SK-N-SH treated with all-trans-retinoic acid at 6 μM for 48 hours (cell line): Measurements from ENCODE around the gene IL15.

Experiments
- ATAC-seq: fragments of 200-7000 bp; cut with Tn5 transposase; 3 replicates; pipeline ENCODE4 v1.9.1; 2020; ENCODE audit warnings: mild to moderate bottlenecking, moderate library complexity
- ARNTL ChIP-seq: fragments of 450-650 bp; formaldehyde crosslinking; IDR thresholded peaks from 2 replicates; pipeline ENCODE4 v1.5.0; 2020; ENCODE audit warnings: low read depth, mild to moderate bottlenecking, moderate library complexity, borderline replicate concordance
- BACH2 ChIP-seq: fragments of 250-450 bp; sonication (Bioruptor Pico); IDR thresholded peaks from 2 replicates; pipeline ENCODE4 v1.9.0; 2021; ENCODE audit warnings: mild to moderate bottlenecking, borderline replicate concordance
- CSDC2 ChIP-seq: fragments of 250-450 bp; sonication (Bioruptor Pico); IDR thresholded peaks from 2 replicates; pipeline ENCODE4 v1.5.0; 2020; ENCODE audit warnings: mild to moderate bottlenecking, moderate library complexity
- ESRRG ChIP-seq: fragments of 250-450 bp; sonication (Bioruptor Pico); IDR thresholded peaks from 2 replicates; pipeline ENCODE4 v1.6.1; 2021; ENCODE audit warnings: mild to moderate bottlenecking
- GLIS3 ChIP-seq: fragments of 250-450 bp; sonication (Bioruptor Pico); IDR thresholded peaks from 2 replicates; pipeline ENCODE4 v1.5.0; 2020; ENCODE audit warnings: mild to moderate bottlenecking, moderate library complexity
- ISL1 ChIP-seq: fragments of 250-450 bp; sonication (Bioruptor Pico); IDR thresholded peaks from 2 replicates; pipeline ENCODE4 v2.1.2; 2022; ENCODE audit warnings: mild to moderate bottlenecking, moderate library complexity
- OSR1 ChIP-seq: fragments of 250-450 bp; sonication (Bioruptor Pico); IDR thresholded peaks from 2 replicates; pipeline ENCODE4 v1.8.0; 2022; ENCODE audit warnings: moderate library complexity, mild to moderate bottlenecking, inconsistent platforms
- PPARA ChIP-seq: fragments of 250-450 bp; sonication (Bioruptor Pico); IDR thresholded peaks from 2 replicates; pipeline ENCODE4 v1.5.0; 2020; ENCODE audit warnings: mild to moderate bottlenecking, borderline replicate concordance
- RARB ChIP-seq: fragments of 250-450 bp; sonication (Bioruptor Pico); IDR thresholded peaks from 2 replicates; pipeline ENCODE4 v1.8.0; 2021; ENCODE audit warnings: mild to moderate bottlenecking, moderate library complexity
- SNAI2 ChIP-seq: fragments of 250-450 bp; sonication (Bioruptor Pico); IDR thresholded peaks from 2 replicates; pipeline ENCODE4 v1.5.0; 2020; ENCODE audit warnings: mild to moderate bottlenecking, moderate library complexity
- TCF4 ChIP-seq: fragments of 250-450 bp; sonication (Bioruptor Pico); IDR thresholded peaks from 2 replicates; pipeline ENCODE4 v1.8.0; 2021; ENCODE audit warnings: mild to moderate bottlenecking, moderate library complexity, borderline replicate concordance
- TOX ChIP-seq: fragments of 250-450 bp; sonication (Bioruptor Pico); IDR thresholded peaks from 2 replicates; pipeline ENCODE4 v1.8.0; 2021; ENCODE audit warnings: mild to moderate bottlenecking, moderate library complexity, borderline replicate concordance
- ZC3H10 ChIP-seq: fragments of 250-450 bp; sonication (Bioruptor Pico); IDR thresholded peaks from 2 replicates; pipeline ENCODE4 v1.5.1; 2021; ENCODE audit warnings: mild to moderate bottlenecking, moderate library complexity
- ZFP3 ChIP-seq: fragments of 250-450 bp; sonication (Bioruptor Pico); IDR thresholded peaks from 2 replicates; pipeline ENCODE4 v1.5.0; 2020; ENCODE audit warnings: mild to moderate bottlenecking, moderate library complexity
- ZFP30 ChIP-seq: fragments of 450-650 bp; formaldehyde crosslinking; IDR thresholded peaks from 2 replicates; pipeline ENCODE4 v1.5.0; 2022; ENCODE audit warnings: mild to moderate bottlenecking, moderate library complexity
- ZNF565 ChIP-seq: fragments of 450-650 bp; formaldehyde crosslinking; conservative IDR thresholded peaks from 2 replicates; pipeline ENCODE4 v1.5.0; 2020; ENCODE audit warnings: low read depth, mild to moderate bottlenecking, moderate library complexity
- ZNF70 ChIP-seq: fragments of 450-650 bp; formaldehyde crosslinking; IDR thresholded peaks from 2 replicates; pipeline ENCODE4 v1.5.0; 2020; ENCODE audit warnings: mild to moderate bottlenecking, moderate library complexity
- ZNF8 ChIP-seq: fragments of 450-650 bp; formaldehyde crosslinking; IDR thresholded peaks from 2 replicates; pipeline ENCODE4 v1.5.0; 2020; ENCODE audit warnings: mild to moderate bottlenecking, moderate library complexity
- TF ChIP-seq, protein P1 (sequence below): fragments of 250-450 bp; sonication (Bioruptor Pico); IDR thresholded peaks from 2 replicates; pipeline ENCODE4 v1.5.0; 2020; ENCODE audit warnings: mild to moderate bottlenecking, moderate library complexity
- TF ChIP-seq, protein P2 (sequence below): fragments of 250-450 bp; sonication (Bioruptor Pico); IDR thresholded peaks from 2 replicates; pipeline ENCODE4 v1.8.0; 2021; ENCODE audit warnings: low read depth, mild to moderate bottlenecking, moderate library complexity, borderline replicate concordance
- TF ChIP-seq, protein P3 (sequence below): fragments of 250-450 bp; sonication (Bioruptor Pico); IDR thresholded peaks from 2 replicates; pipeline ENCODE4 v1.8.0; 2020; ENCODE audit warnings: mild to moderate bottlenecking, moderate library complexity, borderline replicate concordance
- TF ChIP-seq, protein P4 (sequence below): fragments of 250-450 bp; sonication (Bioruptor Pico); IDR thresholded peaks from 2 replicates; pipeline ENCODE4 v1.5.1; 2021; ENCODE audit warnings: mild to moderate bottlenecking, moderate library complexity
- TF ChIP-seq, protein P5 (sequence below): fragments of 250-450 bp; sonication (Bioruptor Pico); IDR thresholded peaks from 2 replicates; pipeline ENCODE4 v1.5.1; 2020; ENCODE audit warnings: low read depth, mild to moderate bottlenecking, moderate library complexity

The IL15 gene

DNA sequence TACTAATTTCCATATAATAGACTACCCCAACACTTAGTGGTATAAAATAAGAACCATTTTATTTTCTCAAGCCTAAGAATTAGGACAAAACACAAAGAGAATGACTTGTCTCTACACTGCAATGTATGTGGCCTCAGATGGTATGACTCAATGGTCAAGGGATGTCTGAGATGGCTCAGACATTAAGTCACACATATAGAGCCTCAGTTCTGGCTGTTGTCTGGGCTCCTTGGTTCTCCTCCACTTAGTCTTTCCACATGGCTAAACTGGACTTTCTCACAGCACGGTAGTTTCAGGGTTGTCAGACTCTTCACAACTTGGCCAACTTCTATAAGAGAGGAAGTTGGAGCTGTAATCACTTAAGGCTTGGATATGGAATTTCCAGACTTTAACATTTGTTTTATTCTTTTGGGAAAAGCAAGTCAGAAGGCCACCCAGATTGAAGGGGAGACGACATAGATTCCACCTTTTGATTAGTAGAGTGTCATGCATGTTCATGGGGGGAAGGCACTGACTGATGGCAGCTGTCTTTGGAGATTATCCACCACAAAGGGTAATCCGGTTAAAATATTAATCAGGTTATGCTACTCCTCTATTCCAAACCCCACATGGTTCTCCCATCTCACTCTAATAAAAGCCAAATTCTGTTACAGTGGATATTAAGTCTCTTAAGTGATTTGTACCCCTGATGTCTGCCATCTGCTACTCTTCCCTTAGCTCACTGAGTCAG lies 9.4 kb downstream of the IL15 start:
- ATAC-seq: peak; percentile 59; the same call in 2 of the 3 replicates
- TF ChIP-seq OSR1 (no peak), GLIS3 (no peak), ZFP3 (CRISPR knock-in tag) (no peak), ZNF8 (CRISPR knock-in tag) (no peak), TOX (CRISPR knock-in tag) (no peak), ISL1 (CRISPR knock-in tag) (no peak), TCF4 (CRISPR knock-in tag) (no peak), ARNTL (CRISPR knock-in tag) (no peak), ZNF70 (CRISPR knock-in tag) (no peak), ZC3H10 (CRISPR knock-in tag) (no peak), ZNF565 (CRISPR knock-in tag) (no peak), PPARA (CRISPR knock-in tag) (no peak), BACH2 (CRISPR knock-in tag) (no peak), CSDC2 (CRISPR knock-in tag) (no peak), RARB (CRISPR knock-in tag) (no peak)
- TF ChIP-seq, protein P1, sequence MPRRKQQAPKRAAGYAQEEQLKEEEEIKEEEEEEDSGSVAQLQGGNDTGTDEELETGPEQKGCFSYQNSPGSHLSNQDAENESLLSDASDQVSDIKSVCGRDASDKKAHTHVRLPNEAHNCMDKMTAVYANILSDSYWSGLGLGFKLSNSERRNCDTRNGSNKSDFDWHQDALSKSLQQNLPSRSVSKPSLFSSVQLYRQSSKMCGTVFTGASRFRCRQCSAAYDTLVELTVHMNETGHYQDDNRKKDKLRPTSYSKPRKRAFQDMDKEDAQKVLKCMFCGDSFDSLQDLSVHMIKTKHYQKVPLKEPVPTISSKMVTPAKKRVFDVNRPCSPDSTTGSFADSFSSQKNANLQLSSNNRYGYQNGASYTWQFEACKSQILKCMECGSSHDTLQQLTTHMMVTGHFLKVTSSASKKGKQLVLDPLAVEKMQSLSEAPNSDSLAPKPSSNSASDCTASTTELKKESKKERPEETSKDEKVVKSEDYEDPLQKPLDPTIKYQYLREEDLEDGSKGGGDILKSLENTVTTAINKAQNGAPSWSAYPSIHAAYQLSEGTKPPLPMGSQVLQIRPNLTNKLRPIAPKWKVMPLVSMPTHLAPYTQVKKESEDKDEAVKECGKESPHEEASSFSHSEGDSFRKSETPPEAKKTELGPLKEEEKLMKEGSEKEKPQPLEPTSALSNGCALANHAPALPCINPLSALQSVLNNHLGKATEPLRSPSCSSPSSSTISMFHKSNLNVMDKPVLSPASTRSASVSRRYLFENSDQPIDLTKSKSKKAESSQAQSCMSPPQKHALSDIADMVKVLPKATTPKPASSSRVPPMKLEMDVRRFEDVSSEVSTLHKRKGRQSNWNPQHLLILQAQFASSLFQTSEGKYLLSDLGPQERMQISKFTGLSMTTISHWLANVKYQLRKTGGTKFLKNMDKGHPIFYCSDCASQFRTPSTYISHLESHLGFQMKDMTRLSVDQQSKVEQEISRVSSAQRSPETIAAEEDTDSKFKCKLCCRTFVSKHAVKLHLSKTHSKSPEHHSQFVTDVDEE: no peak
- TF ChIP-seq, protein P2, sequence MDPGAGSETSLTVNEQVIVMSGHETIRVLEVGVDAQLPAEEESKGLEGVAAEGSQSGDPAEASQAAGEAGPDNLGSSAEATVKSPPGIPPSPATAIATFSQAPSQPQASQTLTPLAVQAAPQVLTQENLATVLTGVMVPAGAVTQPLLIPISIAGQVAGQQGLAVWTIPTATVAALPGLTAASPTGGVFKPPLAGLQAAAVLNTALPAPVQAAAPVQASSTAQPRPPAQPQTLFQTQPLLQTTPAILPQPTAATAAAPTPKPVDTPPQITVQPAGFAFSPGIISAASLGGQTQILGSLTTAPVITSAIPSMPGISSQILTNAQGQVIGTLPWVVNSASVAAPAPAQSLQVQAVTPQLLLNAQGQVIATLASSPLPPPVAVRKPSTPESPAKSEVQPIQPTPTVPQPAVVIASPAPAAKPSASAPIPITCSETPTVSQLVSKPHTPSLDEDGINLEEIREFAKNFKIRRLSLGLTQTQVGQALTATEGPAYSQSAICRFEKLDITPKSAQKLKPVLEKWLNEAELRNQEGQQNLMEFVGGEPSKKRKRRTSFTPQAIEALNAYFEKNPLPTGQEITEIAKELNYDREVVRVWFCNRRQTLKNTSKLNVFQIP (CRISPR knock-in tag): no peak
- TF ChIP-seq, protein P3, sequence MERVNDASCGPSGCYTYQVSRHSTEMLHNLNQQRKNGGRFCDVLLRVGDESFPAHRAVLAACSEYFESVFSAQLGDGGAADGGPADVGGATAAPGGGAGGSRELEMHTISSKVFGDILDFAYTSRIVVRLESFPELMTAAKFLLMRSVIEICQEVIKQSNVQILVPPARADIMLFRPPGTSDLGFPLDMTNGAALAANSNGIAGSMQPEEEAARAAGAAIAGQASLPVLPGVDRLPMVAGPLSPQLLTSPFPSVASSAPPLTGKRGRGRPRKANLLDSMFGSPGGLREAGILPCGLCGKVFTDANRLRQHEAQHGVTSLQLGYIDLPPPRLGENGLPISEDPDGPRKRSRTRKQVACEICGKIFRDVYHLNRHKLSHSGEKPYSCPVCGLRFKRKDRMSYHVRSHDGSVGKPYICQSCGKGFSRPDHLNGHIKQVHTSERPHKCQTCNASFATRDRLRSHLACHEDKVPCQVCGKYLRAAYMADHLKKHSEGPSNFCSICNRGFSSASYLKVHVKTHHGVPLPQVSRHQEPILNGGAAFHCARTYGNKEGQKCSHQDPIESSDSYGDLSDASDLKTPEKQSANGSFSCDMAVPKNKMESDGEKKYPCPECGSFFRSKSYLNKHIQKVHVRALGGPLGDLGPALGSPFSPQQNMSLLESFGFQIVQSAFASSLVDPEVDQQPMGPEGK (CRISPR knock-in tag): no peak
- TF ChIP-seq, all 23 proteins: peak for 0

DNA sequence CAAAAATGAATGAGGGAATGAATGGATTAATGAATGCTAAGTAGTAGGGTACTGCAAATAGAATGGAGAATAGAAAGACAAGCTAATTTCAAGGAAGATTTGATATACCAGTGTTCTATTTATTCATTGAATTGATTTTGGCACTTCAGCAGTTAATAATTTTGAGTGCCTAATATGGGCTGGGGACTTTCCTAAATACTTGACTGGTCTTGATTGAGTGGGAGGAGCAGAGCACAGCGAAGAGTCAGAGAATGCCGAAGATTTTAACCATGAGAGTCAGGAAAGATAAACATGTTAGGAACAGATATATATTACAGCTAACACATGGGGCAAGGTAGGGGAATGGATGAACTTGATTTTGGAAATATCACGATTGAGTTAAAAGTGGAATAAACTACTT lies 10.6 kb downstream of the IL15 start:
- TF ChIP-seq RARB (CRISPR knock-in tag) (no peak), SNAI2 (CRISPR knock-in tag) (no peak), ZNF565 (CRISPR knock-in tag) (no peak), ESRRG (CRISPR knock-in tag) (no peak), ISL1 (CRISPR knock-in tag) (no peak), ZFP30 (CRISPR knock-in tag) (no peak), CSDC2 (CRISPR knock-in tag) (no peak), OSR1 (no peak), TCF4 (CRISPR knock-in tag) (no peak), PPARA (CRISPR knock-in tag) (no peak)
- TF ChIP-seq, protein P2 (CRISPR knock-in tag): no peak
- TF ChIP-seq, protein P4, sequence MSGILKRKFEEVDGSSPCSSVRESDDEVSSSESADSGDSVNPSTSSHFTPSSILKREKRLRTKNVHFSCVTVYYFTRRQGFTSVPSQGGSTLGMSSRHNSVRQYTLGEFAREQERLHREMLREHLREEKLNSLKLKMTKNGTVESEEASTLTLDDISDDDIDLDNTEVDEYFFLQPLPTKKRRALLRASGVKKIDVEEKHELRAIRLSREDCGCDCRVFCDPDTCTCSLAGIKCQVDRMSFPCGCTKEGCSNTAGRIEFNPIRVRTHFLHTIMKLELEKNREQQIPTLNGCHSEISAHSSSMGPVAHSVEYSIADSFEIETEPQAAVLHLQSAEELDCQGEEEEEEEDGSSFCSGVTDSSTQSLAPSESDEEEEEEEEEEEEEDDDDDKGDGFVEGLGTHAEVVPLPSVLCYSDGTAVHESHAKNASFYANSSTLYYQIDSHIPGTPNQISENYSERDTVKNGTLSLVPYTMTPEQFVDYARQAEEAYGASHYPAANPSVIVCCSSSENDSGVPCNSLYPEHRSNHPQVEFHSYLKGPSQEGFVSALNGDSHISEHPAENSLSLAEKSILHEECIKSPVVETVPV (CRISPR knock-in tag): no peak
- TF ChIP-seq, protein P5, sequence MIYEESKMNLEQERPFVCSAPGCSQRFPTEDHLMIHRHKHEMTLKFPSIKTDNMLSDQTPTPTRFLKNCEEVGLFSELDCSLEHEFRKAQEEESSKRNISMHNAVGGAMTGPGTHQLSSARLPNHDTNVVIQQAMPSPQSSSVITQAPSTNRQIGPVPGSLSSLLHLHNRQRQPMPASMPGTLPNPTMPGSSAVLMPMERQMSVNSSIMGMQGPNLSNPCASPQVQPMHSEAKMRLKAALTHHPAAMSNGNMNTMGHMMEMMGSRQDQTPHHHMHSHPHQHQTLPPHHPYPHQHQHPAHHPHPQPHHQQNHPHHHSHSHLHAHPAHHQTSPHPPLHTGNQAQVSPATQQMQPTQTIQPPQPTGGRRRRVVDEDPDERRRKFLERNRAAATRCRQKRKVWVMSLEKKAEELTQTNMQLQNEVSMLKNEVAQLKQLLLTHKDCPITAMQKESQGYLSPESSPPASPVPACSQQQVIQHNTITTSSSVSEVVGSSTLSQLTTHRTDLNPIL (CRISPR knock-in tag): no peak
- no peak for ATAC-seq
